HK-2 (cell line): ENCODE data around the gene LRP11.
A peak's percentile ranks its signal among the peaks of the same experiment; 100 is the strongest.
"Not testable (repeated sequence)": the region's sequence is repeated elsewhere in the genome, so short reads cannot be mapped to it uniquely, and the experiment has no call there.

Experiments
- DNase-seq: peaks from one replicate; pipeline ENCODE4 v3.0.0-alpha.2; 2018; ENCODE audit not compliant: unreplicated experiment

Gene LRP11

GRCh38 chr6:149848343-149848742 is 15.8 kb downstream of the LRP11 start:
- DNase-seq = not testable (repeated sequence)

DNA sequence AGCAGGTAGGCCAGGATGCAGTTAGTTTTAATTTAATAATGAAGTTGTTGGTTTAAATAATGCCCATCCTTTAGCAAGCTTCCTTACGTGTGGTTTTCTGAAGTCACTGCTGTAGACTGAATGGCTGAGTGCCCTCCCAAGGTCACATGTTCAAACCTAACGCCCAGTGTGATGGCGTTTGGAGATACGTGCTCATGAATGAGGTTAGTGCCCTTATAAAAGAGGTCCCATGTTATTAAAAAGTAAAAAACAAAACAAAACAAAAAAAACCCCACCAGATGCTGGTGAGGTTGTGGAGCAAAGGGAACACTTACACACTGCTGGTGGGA is 16.3 kb downstream of the LRP11 start:
- no peak for DNase-seq

DNA sequence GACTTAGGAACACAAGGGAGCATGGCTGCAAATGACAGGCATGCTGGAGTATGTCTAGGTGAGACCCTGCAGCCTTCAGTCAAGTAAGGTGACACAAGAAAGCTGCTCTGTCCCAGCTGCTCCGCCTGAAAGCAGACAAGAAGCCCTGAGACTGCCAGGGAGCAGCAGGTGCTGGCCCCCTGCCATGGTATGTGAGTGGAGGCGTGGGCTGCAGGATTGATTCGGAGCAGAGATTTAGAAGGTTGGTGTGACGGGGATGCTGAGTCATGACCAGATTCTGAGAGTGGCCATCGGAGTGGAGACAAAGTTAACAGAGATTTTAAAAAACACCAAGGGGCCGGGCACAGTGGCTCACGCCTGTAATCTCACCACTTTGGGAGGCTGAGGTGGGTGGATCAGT is 17.8 kb downstream of the LRP11 start:
- peak; percentile 50 for DNase-seq

DNA sequence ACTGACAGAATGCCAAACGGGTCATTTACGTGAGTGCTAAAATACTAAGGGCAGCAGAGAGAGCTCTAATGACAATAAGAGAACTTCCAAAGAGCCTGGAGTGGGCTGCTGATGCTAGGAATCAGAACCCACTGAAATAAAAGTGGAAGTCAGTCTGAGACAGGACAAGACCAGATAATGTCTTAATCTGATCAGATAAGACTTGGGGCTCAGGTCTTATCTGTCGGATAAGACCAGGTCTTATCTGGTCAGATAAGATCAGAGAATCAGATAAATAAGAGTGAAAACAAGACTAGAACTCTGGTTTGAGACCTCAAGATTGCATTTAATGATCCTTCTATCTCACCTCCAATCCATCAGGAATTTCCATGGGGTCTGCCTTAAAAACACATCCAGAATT is 18.6 kb downstream of the LRP11 start:
- no peak for DNase-seq

DNA sequence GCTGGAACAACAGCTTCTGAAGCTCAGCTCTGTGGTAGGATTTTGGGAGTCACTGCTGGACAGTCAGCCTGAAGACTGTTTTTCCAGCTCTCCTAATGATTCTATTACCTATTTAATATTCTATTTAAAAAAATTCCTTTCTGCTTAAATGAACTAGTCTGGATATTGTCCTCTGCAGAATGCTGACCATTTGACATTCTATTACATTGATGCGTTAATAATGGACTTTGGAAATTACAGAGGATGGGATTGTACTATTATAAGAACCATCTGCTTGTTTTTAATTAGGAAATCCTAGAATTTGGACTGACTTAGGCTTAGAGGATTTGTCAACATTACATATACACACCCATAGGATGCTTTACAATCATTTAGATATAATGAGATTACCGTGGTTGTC is 19.7 kb downstream of the LRP11 start:
- no peak for DNase-seq

DNA sequence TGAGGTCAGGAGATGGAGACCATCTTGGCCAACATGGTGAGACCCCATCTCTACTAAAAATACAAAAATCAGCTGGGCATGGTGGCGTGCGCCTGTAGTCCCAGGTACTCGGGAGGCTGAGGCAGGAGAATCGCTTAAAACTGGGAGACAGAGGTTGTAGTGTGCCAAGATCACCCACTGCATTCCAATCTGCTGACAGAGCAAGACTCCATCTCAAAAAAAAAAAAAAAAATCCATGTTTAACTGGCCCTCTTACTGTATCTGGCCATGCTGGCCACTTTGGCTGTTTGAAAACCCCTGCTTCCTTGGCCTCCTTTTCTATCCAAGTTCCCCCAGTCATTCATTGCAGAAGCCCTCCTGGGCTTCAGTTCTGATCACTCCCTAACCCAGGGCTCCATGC is 20.1 kb downstream of the LRP11 start:
- not testable (repeated sequence) for DNase-seq

- DNase-seq = no peak
These were observed 21.0 kb downstream of the LRP11 start for GRCh38 chr6:149843051-149843633.

GRCh38 chr6:149842331-149842730 is 21.8 kb downstream of the LRP11 start:
- DNase-seq = no peak

DNA sequence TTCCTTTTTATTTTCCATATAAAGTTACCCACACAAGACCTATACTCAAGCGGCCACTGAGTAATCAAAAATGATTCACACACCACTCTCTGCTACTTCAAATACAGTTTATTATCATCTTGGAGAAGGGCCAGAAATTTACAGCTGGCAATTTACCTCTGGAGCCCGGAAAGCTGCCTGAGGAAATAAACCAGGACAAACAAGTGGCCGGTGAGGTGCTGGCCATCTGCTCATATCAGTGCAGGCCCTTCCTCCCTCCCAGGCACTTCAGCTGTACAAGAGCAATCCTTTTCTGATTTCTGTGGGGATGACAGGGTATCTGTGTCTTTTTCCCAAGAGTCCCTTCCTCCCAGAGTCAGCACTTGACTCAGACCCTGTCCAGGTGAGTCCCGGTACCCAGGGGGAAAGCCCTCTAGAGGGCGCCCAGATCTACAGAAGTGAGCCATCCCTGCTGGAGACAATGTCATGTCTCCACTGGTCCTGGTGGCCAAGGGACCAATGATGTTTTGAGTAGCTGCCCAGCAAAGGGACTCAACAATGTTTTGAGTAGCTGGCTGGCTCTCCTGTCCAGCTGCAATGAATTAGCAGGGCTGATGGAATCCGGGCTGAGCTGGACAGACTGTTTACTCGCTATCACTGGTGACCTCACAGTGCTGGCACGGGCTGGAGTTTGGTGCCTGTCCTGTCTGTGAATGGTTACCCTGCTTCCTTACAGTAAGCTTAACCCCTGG is 23.6 kb downstream of the LRP11 start:
- DNase-seq = peak; percentile 55

GRCh38 chr6:149834513-149835481 is 29.4 kb downstream of the LRP11 start:
- peak; percentile 65 for DNase-seq

DNA sequence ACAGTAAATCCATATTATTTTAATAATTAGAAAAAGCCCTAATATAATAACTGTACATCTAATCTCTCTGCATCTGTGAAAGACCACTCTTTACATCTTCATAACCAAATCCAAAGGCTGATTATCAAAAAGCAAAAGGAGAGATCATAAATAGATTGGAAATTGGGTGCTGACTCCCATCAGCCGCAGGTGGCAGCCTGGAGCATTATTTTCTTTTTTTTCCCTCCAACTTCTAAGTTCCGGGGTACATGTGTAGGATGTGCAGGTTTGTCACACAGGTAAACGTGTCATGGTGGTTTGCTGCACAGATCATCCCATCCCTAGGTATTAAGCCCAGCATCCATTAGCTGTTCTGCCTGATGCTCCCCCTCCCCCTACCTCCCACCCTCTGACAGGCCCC is 30.5 kb downstream of the LRP11 start:
- DNase-seq = no peak

DNA sequence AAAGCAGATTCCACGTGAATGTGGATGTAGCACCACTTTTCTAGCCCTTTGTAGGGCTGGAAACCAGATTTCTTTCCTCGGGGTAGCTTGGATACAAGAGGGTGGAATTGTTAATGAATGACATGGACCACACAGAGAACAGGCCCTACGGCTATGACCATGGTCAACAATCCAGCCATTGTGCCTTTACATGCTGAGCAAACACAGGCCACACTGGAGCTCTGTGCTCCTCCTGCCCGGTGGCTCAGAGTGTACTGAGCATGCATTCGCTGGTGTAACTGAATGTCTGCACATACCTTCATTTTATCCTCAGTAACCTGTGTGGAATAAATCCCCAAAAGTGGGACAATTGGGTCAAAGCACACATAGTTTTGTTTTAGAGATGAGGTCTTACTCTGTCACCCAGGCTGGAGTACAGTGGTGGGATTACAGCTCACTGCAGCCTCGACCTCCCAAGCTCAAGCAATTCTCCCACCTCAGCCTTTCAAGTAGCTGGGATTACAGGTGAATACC is 32.8 kb downstream of the LRP11 start:
- no peak for DNase-seq

GRCh38 chr6:149830731-149831307 is 33.3 kb downstream of the LRP11 start:
- DNase-seq = no peak

GRCh38 chr6:149825292-149825691 is 38.9 kb downstream of the LRP11 start:
- no peak for DNase-seq

GRCh38 chr6:149823013-149823412 is 41.1 kb downstream of the LRP11 start:
- no peak for DNase-seq

DNA sequence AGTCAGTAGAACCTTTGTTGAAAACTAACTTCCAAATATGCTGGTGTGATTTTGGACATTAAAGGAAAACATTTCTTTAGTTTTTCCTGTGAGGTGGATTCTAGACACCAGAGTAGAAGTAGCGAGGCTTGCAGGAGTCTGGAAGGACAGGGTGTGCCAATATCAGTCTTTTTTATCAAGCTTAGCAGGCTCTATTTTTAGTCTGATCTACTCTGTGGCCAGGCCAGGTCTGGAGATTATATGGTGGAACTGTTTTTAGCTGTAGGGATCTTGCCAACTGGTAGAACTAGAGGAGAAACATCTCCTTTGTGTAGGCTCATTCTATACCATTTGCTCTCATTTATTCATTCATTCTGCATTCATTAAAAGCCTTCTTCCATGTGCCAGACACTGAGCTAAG is 42.7 kb downstream of the LRP11 start:
- DNase-seq = no peak

DNA sequence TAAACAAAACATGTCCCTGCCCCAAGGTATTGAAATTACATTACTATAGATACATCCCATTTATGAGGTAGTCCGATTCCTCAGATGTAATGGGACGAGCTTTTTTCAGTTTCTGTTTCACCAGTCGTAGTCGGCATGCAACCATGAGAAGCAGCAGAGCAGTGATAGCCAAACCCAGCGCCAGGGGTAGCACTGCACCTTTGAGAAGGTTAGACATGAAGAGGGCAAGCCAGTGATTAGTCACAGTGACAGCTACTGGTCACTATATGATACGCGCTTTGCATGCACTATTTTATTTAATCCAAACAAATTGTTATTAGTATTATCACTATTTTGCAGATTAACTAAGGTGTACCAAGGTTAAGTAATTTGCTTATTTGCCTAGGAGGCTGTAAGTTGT is 43.7 kb downstream of the LRP11 start:
- no peak for DNase-seq

- no peak for DNase-seq
These were observed 48.4 kb downstream of the LRP11 start for GRCh38 chr6:149815788-149816187.

- DNase-seq = no peak
These were observed 50.8 kb downstream of the LRP11 start for GRCh38 chr6:149813351-149813750.

DNA sequence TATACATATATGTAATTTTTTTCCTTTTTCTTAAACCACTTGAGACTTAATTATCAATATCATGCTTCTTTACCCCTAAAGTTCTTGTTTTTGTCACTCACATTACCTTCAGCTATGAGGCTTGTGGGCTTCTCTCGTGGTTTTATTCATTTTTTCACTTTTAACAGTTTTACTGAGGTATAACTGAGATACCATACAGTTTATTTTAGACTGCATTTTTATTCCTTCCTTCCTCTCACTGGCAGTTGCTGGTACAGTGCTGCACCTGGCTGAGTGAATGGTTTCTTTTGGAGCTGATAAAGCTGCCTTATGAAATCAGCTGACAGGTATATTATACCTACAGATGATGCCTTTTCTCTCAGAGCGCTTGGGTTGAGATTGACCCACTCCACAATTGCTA is 54.4 kb downstream of the LRP11 start:
- DNase-seq = no peak

- no peak for DNase-seq
These were observed 58.0 kb downstream of the LRP11 start for GRCh38 chr6:149806127-149806526.

DNA sequence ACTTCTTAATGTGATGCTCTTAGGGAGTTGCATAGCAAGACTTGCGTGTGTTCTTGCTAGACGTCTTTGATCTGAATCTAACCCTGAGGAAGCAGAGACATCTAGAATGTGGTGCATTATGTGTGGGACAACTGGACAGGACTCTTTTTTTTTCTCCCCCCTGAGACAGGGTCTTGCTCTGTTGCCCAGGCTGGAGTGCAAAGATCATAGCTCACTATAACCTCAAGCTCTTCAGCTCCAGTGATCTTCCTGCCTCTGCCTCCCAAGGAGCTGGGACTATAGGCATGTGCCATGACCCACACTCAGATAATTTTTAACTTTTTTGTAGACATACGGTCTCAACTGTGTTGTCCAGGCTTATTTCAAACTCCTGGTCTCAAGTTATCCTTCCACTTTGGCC is 80.6 kb downstream of the LRP11 start:
- no peak for DNase-seq
